CD14-positive monocyte (primary cell): ENCODE measurements around the gene UROC1. TPM values are rescaled to one million over a fixed set of nuclear protein-coding genes. Genes with fewer than 3 reads are reported as not detected.

Experiments
- DNase-seq, 3 donors: peaks; one replicate each; pipeline ENCODE4 v3.0.0-alpha.2; 2011 to 2022
- H2AFZ ChIP-seq: 2 replicates; pipeline ENCODE4 v1.6.0; 2012; ENCODE audit warnings: mild to moderate bottlenecking, low read depth, low read length, inconsistent platforms; ENCODE audit not compliant: insufficient read depth, poor library complexity, severe bottlenecking
- H3K27ac ChIP-seq, 2 donors: 1 replicate in 1 of 2; 2 replicates in 1 of 2; pipeline ENCODE4 v1.5.1; 2012 to 2013; ENCODE audit warnings: low read length in 2 of 2, control low read depth in 1 of 2, inconsistent platforms in 1 of 2, low read depth in 1 of 2, mild to moderate bottlenecking in 1 of 2
- H3K27me3 ChIP-seq, 2 donors: one replicate each; pipeline versions ENCODE4 v1.6.0 to v1.6.1; 2011 to 2013; ENCODE audit warnings: low read length in 2 of 2; ENCODE audit not compliant: control insufficient read depth in 2 of 2, insufficient read depth in 2 of 2
- H3K36me3 ChIP-seq, 2 donors: replicated peaks in 1 of 2; 1 replicate in 1 of 2; 2 replicates in 1 of 2; pipeline versions ENCODE4 v1.5.1 to v1.6.1; 2012 to 2013; ENCODE audit warnings: low read length in 2 of 2, control low read depth in 1 of 2, inconsistent platforms in 1 of 2, mild to moderate bottlenecking in 1 of 2; ENCODE audit not compliant: insufficient read depth in 2 of 2, control insufficient read depth in 1 of 2
- H3K4me1 ChIP-seq, 2 donors: 1 replicate in 1 of 2; 2 replicates in 1 of 2; pipeline versions ENCODE4 v1.5.1 to v1.6.1; 2012 to 2013; ENCODE audit warnings: low read length in 2 of 2, control low read depth in 1 of 2, inconsistent platforms in 1 of 2, mild to moderate bottlenecking in 1 of 2, moderate library complexity in 1 of 2; ENCODE audit not compliant: insufficient read depth in 2 of 2, control insufficient read depth in 1 of 2
- H3K4me2 ChIP-seq: replicated peaks from 2 replicates; pipeline ENCODE3; 2012; ENCODE audit warnings: low read length, moderate library complexity, mild to moderate bottlenecking; ENCODE audit not compliant: poor library complexity, severe bottlenecking; ENCODE audit errors: extremely low read depth
- H3K4me3 ChIP-seq, 3 experiments: fragments of 200-600 bp in 1 of 3; sonication (generic) in 1 of 3; replicated peaks in 1 of 3; 1 replicate in 2 of 3; 2 replicates in 1 of 3; pipeline ENCODE4 v1.5.1; 2011 to 2013; ENCODE audit warnings: low read length in 3 of 3, mild to moderate bottlenecking in 3 of 3, control low read depth in 2 of 3, low read depth in 2 of 3, inconsistent platforms in 1 of 3, moderate library complexity in 1 of 3
- H3K79me2 ChIP-seq: 2 replicates; pipeline ENCODE4 v1.6.0; 2012; ENCODE audit warnings: mild to moderate bottlenecking, control low read depth, inconsistent platforms, low read length, moderate library complexity; ENCODE audit not compliant: insufficient read depth
- H3K9ac ChIP-seq: 2 replicates; pipeline ENCODE4 v1.6.0; 2017; ENCODE audit warnings: low read length, mild to moderate bottlenecking; ENCODE audit not compliant: insufficient read depth, poor library complexity, severe bottlenecking
- H3K9me3 ChIP-seq, 2 donors: replicated peaks in 1 of 2; 1 replicate in 1 of 2; 2 replicates in 1 of 2; pipeline versions ENCODE4 v1.5.1 to v1.6.1; 2012 to 2013; ENCODE audit warnings: low read length in 2 of 2, control low read depth in 1 of 2; ENCODE audit not compliant: control insufficient read depth in 1 of 2, insufficient read depth in 1 of 2
- H4K20me1 ChIP-seq: 2 replicates; pipeline ENCODE4 v1.6.0; 2012; ENCODE audit warnings: mild to moderate bottlenecking, low read length, control low read depth, moderate library complexity; ENCODE audit not compliant: insufficient read depth
- H3K27ac Mint-ChIP-seq, 7 donors: one replicate each; pipeline ENCODE4 v1.8.0; 2020; ENCODE audit warnings: mild to moderate bottlenecking in 7 of 7, mixed read lengths in 7 of 7, moderate library complexity in 6 of 7, inconsistent platforms in 2 of 7
- H3K27me3 Mint-ChIP-seq, 3 donors: one replicate each; pipeline ENCODE4 v1.8.0; 2021 to 2022; ENCODE audit warnings: low read depth in 3 of 3, mild to moderate bottlenecking in 3 of 3, mixed read lengths in 3 of 3, moderate library complexity in 3 of 3, inconsistent platforms in 1 of 3
- H3K36me3 Mint-ChIP-seq, 2 donors: one replicate each; pipeline ENCODE4 v1.8.0; 2020; ENCODE audit warnings: mixed read lengths in 2 of 2, inconsistent platforms in 1 of 2, mild to moderate bottlenecking in 1 of 2
- H3K4me1 Mint-ChIP-seq: one replicate; pipeline ENCODE4 v1.8.0; 2020; ENCODE audit warnings: mild to moderate bottlenecking, mixed read lengths
- H3K4me3 Mint-ChIP-seq, 2 donors: one replicate each; pipeline ENCODE4 v1.8.0; 2020; ENCODE audit warnings: mild to moderate bottlenecking in 2 of 2, mixed read lengths in 2 of 2, moderate library complexity in 1 of 2
- H3K9me3 Mint-ChIP-seq, 7 donors: one replicate each; pipeline ENCODE4 v1.8.0; 2020 to 2022; ENCODE audit warnings: mixed read lengths in 7 of 7, mild to moderate bottlenecking in 6 of 7, moderate library complexity in 6 of 7, inconsistent platforms in 2 of 7
- CTCF ChIP-seq: fragments of 200-600 bp; IDR thresholded peaks from one replicate; pipeline ENCODE4 v1.8.0; 2022; ENCODE audit warnings: antibody characterized with exemption, mild to moderate bottlenecking
- WGBS: methylation state at CpG from one replicate; pipeline ENCODE4 v1.1.5; 2013; ENCODE audit warnings: missing lambda C conversion rate; ENCODE audit not compliant: insufficient coverage; 5-methylcytosine and 5-hydroxymethylcytosine counted together
- intact Hi-C, 2 donors: fragments of 100-400 bp; cut with micrococcal nuclease; formaldehyde crosslinking; loops; one replicate each; pipeline versions ENCODE4 v1.15.0 to v1.15.1; 2023
- polyA plus RNA-seq, 3 donors: library from polyadenylated mRNA; depleted of rRNA in 1 of 3; unstranded in 2 of 3; stranded (reverse) in 1 of 3; fragments of 300-500 nt in 2 of 3; fragments of >200 nt in 1 of 3; fragmentation: Illumina TruSeq in 2 of 3; gene quantifications; 1 replicate in 2 of 3; 2 replicates in 1 of 3; pipeline ENCODE4 v1.2.3, GENCODE V29; 2012 to 2021

Gene UROC1
- polyA plus RNA-seq, 3 donors: not detected

GRCh38 chr3:126551839-126552687 lies 34.5 kb upstream of the UROC1 start:
- Mint-ChIP-seq H3K27me3 (peaks cover 3 to 12% (median 4%) of the 10 kb centered on the region in 3 donors), H3K36me3 (no peaks in the 10 kb centered on the region), H3K4me3 (no peak overlapping the region), H3K4me1 (peaks cover 20% of the 10 kb centered on the region), H3K9me3 (peaks cover 0 to 2% (median 0%) of the 10 kb centered on the region in 7 donors), H3K27ac (no peak overlapping the region)
- H2AFZ ChIP-seq: no peak overlapping the region
- no peak for TF ChIP-seq CTCF
- H3K27ac ChIP-seq: no peak overlapping the region
- DNase-seq: peak in 1 of 3 donors; percentile 1
- H3K36me3 ChIP-seq: no peaks in the 10 kb centered on the region
- peaks cover 15 to 17% of the 10 kb centered on the region in 2 donors for H3K4me1 ChIP-seq
- no peak overlapping the region for H3K9ac ChIP-seq
- intact Hi-C loops: no loop called here
- no peak overlapping the region for H3K4me3 ChIP-seq
- no peaks in the 10 kb centered on the region for H3K27me3 ChIP-seq
- 85% methylated on average over 15 of the region's 17 CpGs for WGBS
- no peaks in the 10 kb centered on the region for H3K79me2 ChIP-seq
- no peaks in the 10 kb centered on the region for H4K20me1 ChIP-seq
- no peak overlapping the region for H3K4me2 ChIP-seq
- H3K9me3 ChIP-seq: no peaks in the 10 kb centered on the region

GRCh38 chr3:126551121-126551838 lies 33.7 kb upstream of the UROC1 start:
- no peak overlapping the region for H3K4me3 Mint-ChIP-seq
- Histone ChIP-seq H3K27me3 (no peaks in the 10 kb centered on the region), H3K4me3 (no peak overlapping the region), H3K9me3 (no peaks in the 10 kb centered on the region), H2AFZ (no peak overlapping the region), H3K4me1 (peaks cover 15 to 17% of the 10 kb centered on the region in 2 donors), H3K79me2 (no peaks in the 10 kb centered on the region), H3K9ac (no peak overlapping the region), H3K36me3 (no peaks in the 10 kb centered on the region), H3K27ac (no peak overlapping the region), H4K20me1 (no peaks in the 10 kb centered on the region), H3K4me2 (no peak overlapping the region)
- H3K36me3 Mint-ChIP-seq: no peaks in the 10 kb centered on the region
- intact Hi-C loops: no loop called here
- peaks cover 20% of the 10 kb centered on the region for H3K4me1 Mint-ChIP-seq
- H3K27ac Mint-ChIP-seq: peak overlapping the region in 1 of 7 donors; percentile 25
- WGBS: 46% methylated on average over 6 of the region's 13 CpGs
- peaks cover 3 to 12% (median 4%) of the 10 kb centered on the region in 3 donors for H3K27me3 Mint-ChIP-seq
- H3K9me3 Mint-ChIP-seq: peaks cover 0 to 2% (median 0%) of the 10 kb centered on the region in 7 donors
- no peak for TF ChIP-seq CTCF
- DNase-seq: peak in 1 of 3 donors; percentile 0
